22Rv1 (cell line): ENCODE measurements around the gene KIAA0825.
"Not testable (repeated sequence)": the region's sequence is repeated elsewhere in the genome, so short reads cannot be mapped to it uniquely, and the experiment has no call there.

Source experiments
- H3K27ac ChIP-seq: fragments of 450-650 bp; 2 replicates; pipeline ENCODE4 v1.5.1; 2017
- ZFX ChIP-seq: fragments of 450-650 bp; IDR thresholded peaks from 2 replicates; pipeline ENCODE4 v1.6.1; 2017; ENCODE audit warnings: antibody characterized with exemption, borderline replicate concordance
- TF ChIP-seq, protein P1 (sequence below): fragments of 450-650 bp; IDR thresholded peaks from 2 replicates; pipeline ENCODE4 v1.5.1; 2017; ENCODE audit warnings: mild to moderate bottlenecking

The KIAA0825 gene

DNA sequence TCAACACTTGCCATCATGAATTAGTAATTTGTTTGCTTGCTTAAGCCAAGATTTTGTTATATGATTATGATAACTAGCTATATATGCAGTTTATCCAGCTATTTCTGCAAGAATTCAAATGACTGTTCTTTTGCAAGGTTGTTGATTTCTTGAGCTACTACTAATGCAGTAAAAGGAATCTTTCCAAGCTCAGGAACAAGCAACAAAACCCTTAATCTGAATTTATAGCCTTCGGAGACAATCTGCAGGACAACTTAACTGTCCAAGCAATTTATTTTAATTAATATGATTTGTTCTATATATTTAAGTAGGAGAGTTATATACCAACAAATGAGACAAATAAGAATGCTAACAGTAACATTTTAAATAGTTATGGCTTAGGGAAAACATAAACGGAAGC is 450.3 kb downstream of the KIAA0825 start:
- no peak overlapping the region for H3K27ac ChIP-seq
- TF ChIP-seq, protein P1, sequence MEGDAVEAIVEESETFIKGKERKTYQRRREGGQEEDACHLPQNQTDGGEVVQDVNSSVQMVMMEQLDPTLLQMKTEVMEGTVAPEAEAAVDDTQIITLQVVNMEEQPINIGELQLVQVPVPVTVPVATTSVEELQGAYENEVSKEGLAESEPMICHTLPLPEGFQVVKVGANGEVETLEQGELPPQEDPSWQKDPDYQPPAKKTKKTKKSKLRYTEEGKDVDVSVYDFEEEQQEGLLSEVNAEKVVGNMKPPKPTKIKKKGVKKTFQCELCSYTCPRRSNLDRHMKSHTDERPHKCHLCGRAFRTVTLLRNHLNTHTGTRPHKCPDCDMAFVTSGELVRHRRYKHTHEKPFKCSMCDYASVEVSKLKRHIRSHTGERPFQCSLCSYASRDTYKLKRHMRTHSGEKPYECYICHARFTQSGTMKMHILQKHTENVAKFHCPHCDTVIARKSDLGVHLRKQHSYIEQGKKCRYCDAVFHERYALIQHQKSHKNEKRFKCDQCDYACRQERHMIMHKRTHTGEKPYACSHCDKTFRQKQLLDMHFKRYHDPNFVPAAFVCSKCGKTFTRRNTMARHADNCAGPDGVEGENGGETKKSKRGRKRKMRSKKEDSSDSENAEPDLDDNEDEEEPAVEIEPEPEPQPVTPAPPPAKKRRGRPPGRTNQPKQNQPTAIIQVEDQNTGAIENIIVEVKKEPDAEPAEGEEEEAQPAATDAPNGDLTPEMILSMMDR: no peak
- TF ChIP-seq ZFX: no peak

- no peak for TF ChIP-seq ZFX
- TF ChIP-seq, protein P1: no peak
- no peak overlapping the region for H3K27ac ChIP-seq
Observed at GRCh38 chr5:94161801-94162200, 456.6 kb downstream of the KIAA0825 start.

- no peak overlapping the region for H3K27ac ChIP-seq
- TF ChIP-seq, protein P1: peak; percentile 30
- TF ChIP-seq ZFX: no peak
Observed at GRCh38 chr5:94159144-94159543, 459.3 kb downstream of the KIAA0825 start.

DNA sequence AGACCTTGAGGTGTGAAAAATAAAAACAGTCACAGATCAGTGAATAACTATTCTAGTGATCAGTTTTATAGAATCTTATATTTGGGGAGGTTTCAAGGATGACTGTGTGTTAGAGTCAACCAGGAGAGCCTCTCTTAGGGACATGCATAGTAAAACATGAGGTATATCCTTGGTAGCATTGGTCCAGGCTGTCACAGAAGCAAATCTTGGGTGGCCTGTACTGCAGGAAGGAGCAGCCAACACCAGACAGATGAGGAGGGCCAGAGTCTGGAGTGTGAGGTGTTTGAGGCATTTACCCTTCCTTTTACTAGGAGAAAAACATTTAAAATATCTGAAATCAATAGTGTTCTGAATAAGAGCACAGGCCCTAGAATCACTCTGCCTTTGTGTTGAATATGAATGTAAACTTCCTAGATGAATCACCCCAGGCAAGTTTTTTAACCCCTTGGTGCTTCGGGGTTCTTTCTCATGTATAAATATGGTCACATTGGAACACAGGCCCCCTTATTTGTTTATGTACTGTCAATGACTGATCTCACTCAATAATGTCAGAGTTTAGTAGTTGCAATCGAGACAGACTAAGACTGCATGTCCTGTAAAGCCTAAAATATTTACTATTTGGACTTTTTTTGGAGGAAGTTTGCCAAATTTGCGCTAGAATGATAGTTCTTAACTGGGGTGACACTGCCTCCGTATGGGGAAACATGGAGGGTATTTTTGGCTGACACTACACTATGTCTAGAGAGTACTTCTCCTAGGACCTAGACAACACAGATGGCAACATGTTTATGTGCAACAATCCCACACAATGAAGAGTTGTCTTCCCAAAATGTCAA is 460.5 kb downstream of the KIAA0825 start:
- TF ChIP-seq, protein P1: no peak
- no peak for TF ChIP-seq ZFX

DNA sequence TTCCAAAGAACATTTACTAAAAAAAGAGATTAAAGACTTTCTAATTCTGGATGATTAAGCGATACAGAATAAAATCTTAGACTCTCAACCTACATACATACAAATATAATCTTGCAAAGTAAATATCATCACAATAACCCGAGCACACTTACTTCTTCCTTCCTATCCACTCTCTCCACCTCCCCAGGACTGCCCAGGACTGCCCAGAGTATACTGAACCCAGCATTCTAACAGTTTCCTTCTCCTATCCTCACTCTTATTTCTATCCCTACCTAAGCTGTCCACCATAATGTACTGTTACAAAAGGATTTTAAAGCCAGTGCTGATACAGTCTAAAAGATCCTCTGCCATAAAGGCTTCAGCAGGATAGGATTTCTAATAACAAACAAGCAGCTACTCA is 463.7 kb downstream of the KIAA0825 start:
- no peak overlapping the region for H3K27ac ChIP-seq
- TF ChIP-seq, protein P1: no peak
- TF ChIP-seq ZFX: no peak

More for the DNA sequence above, 460.5 kb downstream of the KIAA0825 start:
- H3K27ac ChIP-seq: no peak overlapping the region

- no peak overlapping the region for H3K27ac ChIP-seq
- no peak for TF ChIP-seq ZFX
- TF ChIP-seq, protein P1: no peak
Observed at GRCh38 chr5:94153736-94154450, 464.5 kb downstream of the KIAA0825 start.

GRCh38 chr5:94143621-94144020 is 474.8 kb downstream of the KIAA0825 start:
- H3K27ac ChIP-seq: not testable (repeated sequence)
